ENCODE measurements around the gene DIO3. TPM values are rescaled to one million over a fixed set of nuclear protein-coding genes. Genes with fewer than 3 reads are reported as not detected.

Gene DIO3
- total RNA-seq, 1 donor from 2014 or later, result 35.6 TPM

GRCh38 chr14:101518611-101519473 lies 42.5 kb upstream of the DIO3 start:
- no peak overlapping the region for H3K27ac Mint-ChIP-seq
- no peaks in the 10 kb centered on the region for H3K36me3 Mint-ChIP-seq
- peaks cover 9% of the 10 kb centered on the region for H3K9me3 Mint-ChIP-seq
- H3K27me3 Mint-ChIP-seq (ENCODE audit: low read depth), result no peaks in the 10 kb centered on the region
- H3K4me3 Mint-ChIP-seq, result no peak overlapping the region
- no peaks in the 10 kb centered on the region for H3K4me1 Mint-ChIP-seq
- DNase-seq (ENCODE audit: low spot score in 2 of 2, unreplicated experiment in 2 of 2), result no peak
- no peak for TF ChIP-seq CTCF (IDR thresholded peaks at IDR 0.05; ENCODE audit: unreplicated experiment)

DNA sequence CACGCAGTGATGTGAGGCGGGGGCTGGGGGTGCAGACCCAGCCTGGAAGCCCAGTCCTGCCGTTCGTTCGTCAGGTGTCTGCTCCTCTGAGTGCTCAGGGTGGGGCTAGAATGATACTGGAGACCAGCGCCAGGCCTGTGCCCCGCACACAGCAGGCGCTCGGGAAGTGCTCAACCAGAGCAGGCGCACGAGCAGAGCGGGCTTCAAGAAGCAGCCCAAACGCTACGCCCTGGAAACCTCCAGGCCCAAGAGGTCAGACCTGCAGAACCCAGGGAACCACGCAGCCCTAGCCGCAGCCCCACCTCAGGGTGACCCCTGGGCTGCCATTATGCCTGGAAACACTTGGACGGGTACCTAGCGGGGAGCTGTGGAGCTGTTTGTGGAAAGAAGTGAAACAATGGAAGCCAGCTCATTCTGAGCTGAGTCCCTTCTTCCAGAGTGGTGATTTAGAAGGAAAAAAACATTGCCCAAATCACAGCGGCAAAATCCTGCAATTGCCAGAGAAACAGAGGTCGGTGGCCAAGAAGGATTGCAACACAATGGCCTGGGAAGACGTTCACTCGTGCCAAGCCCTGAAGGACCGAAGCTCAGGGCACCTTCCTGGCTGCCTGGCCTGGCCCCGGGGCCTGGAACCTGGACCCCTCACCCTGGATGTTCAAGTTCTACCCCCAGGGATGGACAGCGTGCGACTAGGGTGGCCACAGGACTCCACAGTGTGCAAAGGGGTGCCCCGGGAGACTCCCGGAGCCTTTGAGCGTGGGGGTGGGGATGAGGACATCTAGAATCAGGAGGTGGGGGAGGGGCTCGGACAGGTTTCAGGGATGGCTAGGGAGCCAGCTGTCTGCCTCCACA lies 40.4 kb upstream of the DIO3 start:
- H3K4me3 Mint-ChIP-seq, result no peak overlapping the region
- H3K27me3 Mint-ChIP-seq (ENCODE audit: low read depth), result no peaks in the 10 kb centered on the region
- TF ChIP-seq CTCF (IDR thresholded peaks at IDR 0.05; ENCODE audit: unreplicated experiment), result no peak
- H3K27ac Mint-ChIP-seq, result no peak overlapping the region
- peaks cover under 1% of the 10 kb centered on the region for H3K4me1 Mint-ChIP-seq
- H3K36me3 Mint-ChIP-seq, result no peaks in the 10 kb centered on the region
- H3K9me3 Mint-ChIP-seq, result peaks cover 4% of the 10 kb centered on the region
- no peak for DNase-seq (ENCODE audit: low spot score in 2 of 2, unreplicated experiment in 2 of 2)

GRCh38 chr14:101521473-101521915 lies 39.8 kb upstream of the DIO3 start:
- Mint-ChIP-seq H3K4me1 (peaks cover 6% of the 10 kb centered on the region), H3K27me3 (ENCODE audit: low read depth) (no peaks in the 10 kb centered on the region), H3K27ac (no peak overlapping the region), H3K9me3 (no peaks in the 10 kb centered on the region), H3K36me3 (no peaks in the 10 kb centered on the region), H3K4me3 (no peak overlapping the region)
- TF ChIP-seq CTCF (IDR thresholded peaks at IDR 0.05; ENCODE audit: unreplicated experiment), result no peak
- no peak for DNase-seq (ENCODE audit: low spot score in 2 of 2, unreplicated experiment in 2 of 2)

- no peak for TF ChIP-seq CTCF (IDR thresholded peaks at IDR 0.05; ENCODE audit: unreplicated experiment)
- no peak overlapping the region for H3K4me3 Mint-ChIP-seq
These were observed 39.3 kb upstream of the DIO3 start for GRCh38 chr14:101521978-101522377.

GRCh38 chr14:101525640-101526527 lies 35.4 kb upstream of the DIO3 start:
- no peaks in the 10 kb centered on the region for H3K27me3 Mint-ChIP-seq (ENCODE audit: low read depth)
- no peaks in the 10 kb centered on the region for H3K9me3 Mint-ChIP-seq
- no peak overlapping the region for H3K27ac Mint-ChIP-seq
- DNase-seq (ENCODE audit: low spot score in 2 of 2, unreplicated experiment in 2 of 2), result no peak
- peaks cover 11% of the 10 kb centered on the region for H3K4me1 Mint-ChIP-seq
- no peak overlapping the region for H3K4me3 Mint-ChIP-seq
- H3K36me3 Mint-ChIP-seq, result no peaks in the 10 kb centered on the region
- TF ChIP-seq CTCF (IDR thresholded peaks at IDR 0.05; ENCODE audit: unreplicated experiment), result no peak

More at GRCh38 chr14:101521978-101522377, 39.3 kb upstream of the DIO3 start:
- H3K27me3 Mint-ChIP-seq (ENCODE audit: low read depth), result no peaks in the 10 kb centered on the region
- H3K4me1 Mint-ChIP-seq, result peaks cover 6% of the 10 kb centered on the region
- H3K36me3 Mint-ChIP-seq, result no peaks in the 10 kb centered on the region
- H3K9me3 Mint-ChIP-seq, result no peaks in the 10 kb centered on the region
- no peak for DNase-seq (ENCODE audit: low spot score in 2 of 2, unreplicated experiment in 2 of 2)
- H3K27ac Mint-ChIP-seq, result no peak overlapping the region

All from mesothelial cell of epicardium (in vitro differentiated cells).